ENCODE data around the gene FBXO36. TPM values are rescaled to one million over a fixed set of nuclear protein-coding genes. Genes with fewer than 3 reads are reported as not detected.

Gene FBXO36
- total RNA-seq, 1 donor from 2014 or later, result 13.1 TPM

DNA sequence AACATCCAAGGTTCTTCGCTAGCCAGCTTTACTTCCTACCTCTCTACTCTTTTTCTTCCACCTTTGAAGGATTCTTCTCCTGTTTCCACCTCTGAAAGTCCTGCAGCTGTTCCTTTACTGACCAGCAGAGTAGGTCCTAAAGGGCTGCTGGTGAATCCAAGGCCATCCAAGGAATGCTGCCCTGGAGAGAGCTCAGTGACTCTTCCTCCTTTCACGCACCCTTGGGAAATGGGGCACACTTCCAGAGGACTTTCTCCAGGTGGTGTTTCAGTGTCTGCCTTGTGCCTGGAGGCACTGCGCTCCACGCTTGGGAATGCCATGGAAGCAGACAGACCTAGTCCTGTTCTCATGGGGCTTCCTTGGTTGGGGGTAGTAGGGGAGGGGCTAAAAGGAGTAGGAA is 101.0 kb downstream of the FBXO36 start:
- Mint-ChIP-seq H3K9me3 (no peaks in the 10 kb centered on the region), H3K4me3 (no peak overlapping the region), H3K4me1 (no peaks in the 10 kb centered on the region), H3K27ac (no peak overlapping the region), H3K36me3 (no peaks in the 10 kb centered on the region), H3K27me3 (ENCODE audit: insufficient read depth, low read depth) (no peaks in the 10 kb centered on the region)
- TF ChIP-seq EZH2phosphoT487 (IDR thresholded peaks at IDR 0.05), result no peak
- no peak for TF ChIP-seq EZH2 (IDR thresholded peaks at IDR 0.05)
- TF ChIP-seq, protein P1, sequence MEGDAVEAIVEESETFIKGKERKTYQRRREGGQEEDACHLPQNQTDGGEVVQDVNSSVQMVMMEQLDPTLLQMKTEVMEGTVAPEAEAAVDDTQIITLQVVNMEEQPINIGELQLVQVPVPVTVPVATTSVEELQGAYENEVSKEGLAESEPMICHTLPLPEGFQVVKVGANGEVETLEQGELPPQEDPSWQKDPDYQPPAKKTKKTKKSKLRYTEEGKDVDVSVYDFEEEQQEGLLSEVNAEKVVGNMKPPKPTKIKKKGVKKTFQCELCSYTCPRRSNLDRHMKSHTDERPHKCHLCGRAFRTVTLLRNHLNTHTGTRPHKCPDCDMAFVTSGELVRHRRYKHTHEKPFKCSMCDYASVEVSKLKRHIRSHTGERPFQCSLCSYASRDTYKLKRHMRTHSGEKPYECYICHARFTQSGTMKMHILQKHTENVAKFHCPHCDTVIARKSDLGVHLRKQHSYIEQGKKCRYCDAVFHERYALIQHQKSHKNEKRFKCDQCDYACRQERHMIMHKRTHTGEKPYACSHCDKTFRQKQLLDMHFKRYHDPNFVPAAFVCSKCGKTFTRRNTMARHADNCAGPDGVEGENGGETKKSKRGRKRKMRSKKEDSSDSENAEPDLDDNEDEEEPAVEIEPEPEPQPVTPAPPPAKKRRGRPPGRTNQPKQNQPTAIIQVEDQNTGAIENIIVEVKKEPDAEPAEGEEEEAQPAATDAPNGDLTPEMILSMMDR (IDR thresholded peaks at IDR 0.05), result no peak
- H2AFZ ChIP-seq (replicated peaks), result no peak overlapping the region
- no peaks in the 10 kb centered on the region for H3K36me3 ChIP-seq
- H3K4me1 ChIP-seq, result no peaks in the 10 kb centered on the region
- no peaks in the 10 kb centered on the region for H3F3A ChIP-seq (ENCODE audit: low read depth)
- H3K9me3 ChIP-seq (ENCODE audit: low read depth), result no peaks in the 10 kb centered on the region
- no peaks in the 10 kb centered on the region for H4K20me1 ChIP-seq (ENCODE audit: low read depth)
- H3K4me3 ChIP-seq, result no peak overlapping the region
- no peak for DNase-seq (ENCODE audit: low spot score)
- H3K9ac ChIP-seq, result no peak overlapping the region
- no peaks in the 10 kb centered on the region for H3K27me3 ChIP-seq
- no peak overlapping the region for H3K4me2 ChIP-seq
- no peaks in the 10 kb centered on the region for H3K79me2 ChIP-seq (ENCODE audit: low read depth)
- no peak overlapping the region for H3K27ac ChIP-seq

DNA sequence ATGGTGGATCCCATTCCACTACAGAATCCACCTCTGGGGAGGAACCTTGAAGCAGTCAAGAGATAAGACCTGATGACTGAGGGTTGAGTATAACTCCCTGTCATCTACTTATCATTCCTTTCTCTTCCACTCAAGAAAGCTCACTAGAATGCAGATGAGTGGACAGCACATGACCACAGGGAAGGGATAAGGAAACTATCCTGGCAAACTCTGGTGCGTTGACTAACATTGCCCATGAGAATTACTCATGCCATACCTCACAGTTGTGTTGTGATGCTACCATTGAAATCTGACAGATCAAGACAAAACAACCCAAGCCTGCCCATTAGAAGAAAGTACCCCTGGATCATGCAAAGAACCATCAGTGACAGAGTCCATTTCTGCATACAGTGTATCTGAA is 119.9 kb downstream of the FBXO36 start:
- H3K27me3 Mint-ChIP-seq (ENCODE audit: insufficient read depth, low read depth), result no peaks in the 10 kb centered on the region
- H3K9me3 ChIP-seq (ENCODE audit: low read depth), result no peaks in the 10 kb centered on the region
- no peaks in the 10 kb centered on the region for H3K27me3 ChIP-seq
- no peaks in the 10 kb centered on the region for H4K20me1 ChIP-seq (ENCODE audit: low read depth)
- no peak overlapping the region for H3K27ac ChIP-seq
- H3K9me3 Mint-ChIP-seq, result no peaks in the 10 kb centered on the region
- no peak for DNase-seq (ENCODE audit: low spot score)
- H3K4me3 Mint-ChIP-seq, result no peak overlapping the region
- no peak overlapping the region for H2AFZ ChIP-seq (replicated peaks)
- H3F3A ChIP-seq (ENCODE audit: low read depth), result no peaks in the 10 kb centered on the region
- no peak overlapping the region for H3K4me3 ChIP-seq
- no peak overlapping the region for H3K9ac ChIP-seq
- H3K4me1 ChIP-seq, result no peaks in the 10 kb centered on the region
- TF ChIP-seq EZH2 (IDR thresholded peaks at IDR 0.05), result no peak
- TF ChIP-seq, protein P1 (IDR thresholded peaks at IDR 0.05), result no peak
- TF ChIP-seq EZH2phosphoT487 (IDR thresholded peaks at IDR 0.05), result no peak
- H3K4me2 ChIP-seq, result no peak overlapping the region
- H3K36me3 ChIP-seq, result no peaks in the 10 kb centered on the region
- H3K79me2 ChIP-seq (ENCODE audit: low read depth), result no peaks in the 10 kb centered on the region
- no peaks in the 10 kb centered on the region for H3K4me1 Mint-ChIP-seq
- H3K36me3 Mint-ChIP-seq, result peaks cover 22% of the 10 kb centered on the region
- no peak overlapping the region for H3K27ac Mint-ChIP-seq

DNA sequence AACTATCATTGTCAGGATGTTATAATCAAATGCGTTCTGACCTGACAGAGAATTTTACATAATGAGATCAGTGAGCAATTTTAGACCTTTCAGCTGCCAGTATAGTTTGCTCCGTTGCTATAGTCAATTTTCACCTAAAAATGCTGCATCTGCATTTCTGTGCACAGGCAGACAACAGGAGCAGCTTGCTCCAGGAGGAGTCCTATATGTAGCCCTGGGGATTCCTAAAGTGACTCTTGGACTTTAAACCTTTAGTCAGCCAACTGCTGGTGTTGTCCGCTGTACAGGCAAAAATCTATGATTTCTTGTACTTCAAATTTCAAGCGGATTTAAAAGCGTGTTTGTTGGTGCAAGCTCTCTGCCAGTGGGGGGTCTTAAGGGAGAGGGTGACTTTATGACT is 120.7 kb downstream of the FBXO36 start:
- H3K4me3 ChIP-seq, result no peak overlapping the region
- H2AFZ ChIP-seq (replicated peaks), result no peak overlapping the region
- Mint-ChIP-seq H3K9me3 (no peaks in the 10 kb centered on the region), H3K27me3 (ENCODE audit: insufficient read depth, low read depth) (no peaks in the 10 kb centered on the region), H3K36me3 (peaks cover 20% of the 10 kb centered on the region), H3K27ac (no peak overlapping the region), H3K4me1 (no peaks in the 10 kb centered on the region), H3K4me3 (no peak overlapping the region)
- H3K9me3 ChIP-seq (ENCODE audit: low read depth), result no peaks in the 10 kb centered on the region
- TF ChIP-seq EZH2phosphoT487 (IDR thresholded peaks at IDR 0.05), result no peak
- TF ChIP-seq, protein P1 (IDR thresholded peaks at IDR 0.05), result no peak
- TF ChIP-seq EZH2 (IDR thresholded peaks at IDR 0.05), result no peak
- no peaks in the 10 kb centered on the region for H3K27me3 ChIP-seq
- H3K4me2 ChIP-seq, result no peak overlapping the region
- H3K4me1 ChIP-seq, result no peaks in the 10 kb centered on the region
- H3K79me2 ChIP-seq (ENCODE audit: low read depth), result no peaks in the 10 kb centered on the region
- H3K9ac ChIP-seq, result no peak overlapping the region
- no peak overlapping the region for H3K27ac ChIP-seq
- H3K36me3 ChIP-seq, result no peaks in the 10 kb centered on the region
- no peaks in the 10 kb centered on the region for H3F3A ChIP-seq (ENCODE audit: low read depth)
- no peaks in the 10 kb centered on the region for H4K20me1 ChIP-seq (ENCODE audit: low read depth)
- no peak for DNase-seq (ENCODE audit: low spot score)
